Measurements from ENCODE around the gene AAGAB.
A peak's percentile ranks its signal among the peaks of the same experiment; 100 is the strongest.
"Not testable (repeated sequence)": the region's sequence is repeated elsewhere in the genome, so short reads cannot be mapped to it uniquely, and the experiment has no call there.

The AAGAB gene

DNA sequence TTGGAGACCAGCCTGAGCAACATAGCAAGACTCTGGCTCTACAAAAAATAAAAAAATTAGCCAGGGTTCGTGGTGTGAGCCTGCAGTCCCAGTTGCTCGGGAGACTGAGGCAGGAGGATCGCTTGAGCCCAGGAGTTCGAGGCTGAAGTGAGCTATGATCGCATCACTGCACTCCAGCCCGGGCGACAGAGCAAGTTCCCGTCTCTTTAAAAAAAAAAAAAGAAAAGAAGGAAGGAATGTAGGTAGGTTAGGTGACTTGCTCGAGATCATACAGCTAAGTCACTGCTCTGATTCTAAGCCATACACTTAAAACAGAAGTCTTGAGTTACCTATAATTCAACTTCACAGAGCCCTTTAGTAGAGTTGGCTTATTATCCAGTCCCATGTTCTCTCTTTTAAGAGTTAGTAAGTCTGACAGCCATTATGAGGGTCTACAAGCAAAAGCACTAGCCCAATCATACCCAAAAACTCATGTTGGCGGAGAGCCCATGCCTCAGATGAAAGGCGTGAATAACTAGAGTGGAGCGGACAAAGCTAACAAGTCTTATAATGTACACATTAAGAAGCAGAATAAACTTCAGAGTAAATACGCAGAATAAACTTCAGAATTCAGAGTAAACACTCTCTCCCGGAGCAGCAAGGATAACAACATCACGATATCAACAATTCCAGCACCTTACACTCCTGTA is 768 bp downstream of the AAGAB start:
- Histone ChIP-seq H3K4me1 (ENCODE audit: control insufficient read depth in 2 of 2, insufficient read depth in 2 of 2, low read length in 2 of 2) (peaks cover 8 to 9% of the 10 kb centered on the region in 2 donors), H3K9ac (ENCODE audit: low read depth in 1 of 2, low read length in 2 of 2) (peak overlapping the region; percentile 96), H3K4me3 (ENCODE audit: low read length in 2 of 2) (peak overlapping the region; percentile 98 to 99), H3K27ac (ENCODE audit: low read depth in 2 of 2, low read length in 2 of 2) (peak overlapping the region; percentile 83 to 89), H3K36me3 (ENCODE audit: control insufficient read depth in 2 of 2, insufficient read depth in 2 of 2, low read length in 2 of 2) (no peaks in the 10 kb centered on the region), H3K27me3 (ENCODE audit: control insufficient read depth in 2 of 2, insufficient read depth in 2 of 2, low read length in 2 of 2) (no peaks in the 10 kb centered on the region), H3K9me3 (ENCODE audit: control insufficient read depth in 2 of 2, low read length in 2 of 2) (no peaks in the 10 kb centered on the region)

DNA sequence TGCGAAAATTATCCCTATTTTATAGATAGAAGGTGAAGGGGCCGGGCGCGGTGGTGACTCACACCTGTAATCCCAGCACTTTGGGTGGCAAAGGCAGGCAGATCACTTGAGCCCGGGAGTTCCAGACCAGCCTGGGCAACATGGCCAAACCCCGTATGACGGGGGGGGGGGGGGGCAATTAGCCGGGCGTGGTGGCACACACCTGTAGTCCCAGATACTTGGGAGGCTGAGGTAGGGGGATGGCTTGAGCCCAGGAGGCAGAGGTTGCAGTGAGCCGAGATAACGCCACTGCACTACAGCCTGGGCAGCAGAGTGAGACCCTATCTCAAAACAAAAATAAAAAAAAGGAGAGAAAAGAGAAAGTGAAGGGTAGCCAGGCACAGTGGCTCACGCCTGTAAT is 1.4 kb downstream of the AAGAB start:
- H3K9ac ChIP-seq (ENCODE audit: low read depth in 1 of 2, low read length in 2 of 2) = peak overlapping the region in 1 of 2 donors; percentile 96
- H3K4me1 ChIP-seq (ENCODE audit: control insufficient read depth in 2 of 2, insufficient read depth in 2 of 2, low read length in 2 of 2) = peaks cover 8 to 9% of the 10 kb centered on the region in 2 donors
- H3K4me3 ChIP-seq (ENCODE audit: low read length in 2 of 2) = peak overlapping the region; percentile 98 to 99
- H3K36me3 ChIP-seq (ENCODE audit: control insufficient read depth in 2 of 2, insufficient read depth in 2 of 2, low read length in 2 of 2) = no peaks in the 10 kb centered on the region
- H3K27ac ChIP-seq (ENCODE audit: low read depth in 2 of 2, low read length in 2 of 2) = peak overlapping the region; percentile 83 to 89
- H3K9me3 ChIP-seq (ENCODE audit: control insufficient read depth in 2 of 2, low read length in 2 of 2) = no peaks in the 10 kb centered on the region
- H3K27me3 ChIP-seq (ENCODE audit: control insufficient read depth in 2 of 2, insufficient read depth in 2 of 2, low read length in 2 of 2) = no peaks in the 10 kb centered on the region

DNA sequence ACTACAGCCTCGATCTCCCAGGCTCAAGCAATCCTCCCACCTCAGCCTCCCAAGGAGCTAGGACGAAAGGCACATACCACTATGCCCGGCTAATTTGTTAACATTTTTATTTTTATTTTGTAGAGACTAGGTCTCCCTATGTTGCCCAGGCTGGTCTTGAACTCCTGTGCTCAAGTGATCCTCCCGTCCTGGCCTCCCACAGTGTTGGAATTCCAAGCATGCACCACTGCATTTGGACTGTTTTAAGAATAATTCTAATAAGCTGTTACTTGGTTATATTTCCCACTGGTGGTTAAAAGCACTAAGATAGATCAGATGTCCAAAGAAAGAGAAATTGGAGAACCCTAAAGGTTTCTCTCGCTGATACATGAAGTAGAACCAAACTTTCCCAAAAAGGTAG is 3.1 kb downstream of the AAGAB start:
- peaks cover 8 to 9% of the 10 kb centered on the region in 2 donors for H3K4me1 ChIP-seq (ENCODE audit: control insufficient read depth in 2 of 2, insufficient read depth in 2 of 2, low read length in 2 of 2)
- H3K27me3 ChIP-seq (ENCODE audit: control insufficient read depth in 2 of 2, insufficient read depth in 2 of 2, low read length in 2 of 2) = no peaks in the 10 kb centered on the region
- no peak overlapping the region for H3K9ac ChIP-seq (ENCODE audit: low read depth in 1 of 2, low read length in 2 of 2)
- no peaks in the 10 kb centered on the region for H3K36me3 ChIP-seq (ENCODE audit: control insufficient read depth in 2 of 2, insufficient read depth in 2 of 2, low read length in 2 of 2)
- no peak overlapping the region for H3K4me3 ChIP-seq (ENCODE audit: low read length in 2 of 2)
- H3K27ac ChIP-seq (ENCODE audit: low read depth in 2 of 2, low read length in 2 of 2) = no peak overlapping the region
- no peaks in the 10 kb centered on the region for H3K9me3 ChIP-seq (ENCODE audit: control insufficient read depth in 2 of 2, low read length in 2 of 2)

DNA sequence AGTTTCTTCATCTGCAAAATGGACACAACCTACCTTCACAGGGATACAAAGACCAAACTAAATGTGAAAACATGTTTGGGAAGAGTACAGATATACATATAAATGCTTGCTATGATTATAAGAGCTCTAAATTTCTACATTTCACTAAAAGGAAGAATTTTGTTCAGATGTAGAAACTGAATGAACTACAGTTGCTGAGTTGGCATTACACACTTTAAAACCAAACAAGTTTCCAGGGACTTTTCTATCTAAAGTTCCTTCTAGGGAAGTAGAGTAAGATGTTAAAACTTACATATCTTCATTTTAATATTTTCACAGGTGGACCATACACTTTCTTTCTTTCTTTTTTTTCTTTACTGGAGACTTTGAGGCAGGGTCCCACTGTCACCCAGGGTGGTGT is 4.6 kb downstream of the AAGAB start:
- no peaks in the 10 kb centered on the region for H3K9me3 ChIP-seq (ENCODE audit: control insufficient read depth in 2 of 2, low read length in 2 of 2)
- H3K36me3 ChIP-seq (ENCODE audit: control insufficient read depth in 2 of 2, insufficient read depth in 2 of 2, low read length in 2 of 2) = peaks cover 0 to 9% of the 10 kb centered on the region in 2 donors
- no peak overlapping the region for H3K9ac ChIP-seq (ENCODE audit: low read depth in 1 of 2, low read length in 2 of 2)
- no peak overlapping the region for H3K4me3 ChIP-seq (ENCODE audit: low read length in 2 of 2)
- peaks cover 8 to 9% of the 10 kb centered on the region in 2 donors for H3K4me1 ChIP-seq (ENCODE audit: control insufficient read depth in 2 of 2, insufficient read depth in 2 of 2, low read length in 2 of 2)
- no peaks in the 10 kb centered on the region for H3K27me3 ChIP-seq (ENCODE audit: control insufficient read depth in 2 of 2, insufficient read depth in 2 of 2, low read length in 2 of 2)
- H3K27ac ChIP-seq (ENCODE audit: low read depth in 2 of 2, low read length in 2 of 2) = no peak overlapping the region

DNA sequence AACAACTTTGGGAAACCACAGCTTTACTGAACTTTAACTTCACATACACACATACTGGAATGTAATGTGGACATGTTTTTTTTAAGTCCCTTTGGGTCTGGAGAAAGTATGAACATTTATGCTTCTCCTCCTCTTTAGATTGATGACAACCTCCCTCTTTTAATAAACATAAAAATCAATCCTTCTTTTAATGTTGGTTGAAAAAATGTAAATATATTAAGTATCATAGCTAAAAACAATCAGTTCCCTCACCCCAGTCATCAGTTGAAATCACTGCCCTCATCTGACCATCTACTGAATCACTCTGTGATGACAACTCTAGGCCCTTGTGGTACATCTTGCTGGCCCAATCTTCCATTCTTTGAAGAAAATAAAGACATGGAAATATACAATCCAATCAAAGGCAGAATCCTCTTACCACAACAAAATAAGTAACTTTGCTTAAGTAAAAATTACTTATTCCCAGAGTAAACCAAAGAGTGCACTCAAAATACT is 6.4 kb downstream of the AAGAB start:
- Histone ChIP-seq H3K4me1 (ENCODE audit: control insufficient read depth in 2 of 2, insufficient read depth in 2 of 2, low read length in 2 of 2) (peaks cover 0 to 4% of the 10 kb centered on the region in 2 donors), H3K27me3 (ENCODE audit: control insufficient read depth in 2 of 2, insufficient read depth in 2 of 2, low read length in 2 of 2) (no peaks in the 10 kb centered on the region), H3K9ac (ENCODE audit: low read depth in 1 of 2, low read length in 2 of 2) (no peak overlapping the region), H3K9me3 (ENCODE audit: control insufficient read depth in 2 of 2, low read length in 2 of 2) (no peaks in the 10 kb centered on the region), H3K4me3 (ENCODE audit: low read length in 2 of 2) (no peak overlapping the region), H3K27ac (ENCODE audit: low read depth in 2 of 2, low read length in 2 of 2) (no peak overlapping the region), H3K36me3 (ENCODE audit: control insufficient read depth in 2 of 2, insufficient read depth in 2 of 2, low read length in 2 of 2) (peaks cover 0 to 9% of the 10 kb centered on the region in 2 donors)

DNA sequence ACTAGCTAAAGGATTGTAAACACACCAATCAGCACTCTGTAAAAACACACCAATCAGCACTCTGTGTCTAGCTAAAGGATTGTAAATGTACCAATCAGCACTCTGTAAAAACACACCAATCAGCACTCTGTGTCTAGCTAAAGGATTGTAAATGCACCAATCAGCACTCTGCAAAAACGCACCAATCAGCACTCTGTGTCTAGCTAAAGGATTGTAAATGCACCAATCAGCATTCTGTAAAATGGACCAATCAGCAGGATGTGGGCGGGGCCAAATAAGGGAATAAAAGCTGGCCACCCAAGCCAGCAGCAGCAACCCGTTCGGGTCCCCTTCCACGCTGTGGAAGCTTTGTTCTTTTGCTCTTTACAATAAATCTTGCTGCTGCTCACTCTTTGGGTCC is 7.9 kb downstream of the AAGAB start:
- not testable (repeated sequence) for H3K9me3 ChIP-seq (ENCODE audit: control insufficient read depth in 2 of 2, low read length in 2 of 2); H3K4me3 ChIP-seq (ENCODE audit: low read length in 2 of 2); H3K4me1 ChIP-seq (ENCODE audit: control insufficient read depth in 2 of 2, insufficient read depth in 2 of 2, low read length in 2 of 2); H3K9ac ChIP-seq (ENCODE audit: low read depth in 1 of 2, low read length in 2 of 2); H3K36me3 ChIP-seq (ENCODE audit: control insufficient read depth in 2 of 2, insufficient read depth in 2 of 2, low read length in 2 of 2); H3K27me3 ChIP-seq (ENCODE audit: control insufficient read depth in 2 of 2, insufficient read depth in 2 of 2, low read length in 2 of 2); H3K27ac ChIP-seq (ENCODE audit: low read depth in 2 of 2, low read length in 2 of 2)

DNA sequence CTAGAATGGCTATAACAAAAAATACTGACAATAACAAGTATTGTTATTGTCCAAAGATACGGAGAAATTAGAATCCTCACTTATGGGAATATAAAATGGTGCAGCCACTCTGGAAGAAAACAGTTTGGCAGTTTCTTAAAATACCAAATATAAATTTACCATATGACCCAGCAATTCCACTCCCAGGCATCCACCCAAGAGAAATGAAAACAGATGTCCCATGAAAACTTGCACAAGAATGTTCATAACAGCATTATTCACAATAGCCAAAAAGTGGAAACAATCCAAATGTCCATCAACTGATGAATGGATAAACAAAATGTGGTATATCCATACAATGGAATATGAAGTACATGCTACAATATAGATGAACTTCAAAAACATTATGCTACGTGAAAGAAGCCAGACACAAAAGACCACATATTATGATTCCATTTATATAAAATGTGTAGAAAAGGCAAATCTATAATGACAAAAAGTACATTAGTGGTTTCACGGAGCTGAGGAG is 9.4 kb downstream of the AAGAB start:
- Histone ChIP-seq H3K27ac (ENCODE audit: low read depth in 2 of 2, low read length in 2 of 2) (no peak overlapping the region), H3K27me3 (ENCODE audit: control insufficient read depth in 2 of 2, insufficient read depth in 2 of 2, low read length in 2 of 2) (no peaks in the 10 kb centered on the region), H3K4me3 (ENCODE audit: low read length in 2 of 2) (no peak overlapping the region), H3K4me1 (ENCODE audit: control insufficient read depth in 2 of 2, insufficient read depth in 2 of 2, low read length in 2 of 2) (peaks cover 9 to 19% of the 10 kb centered on the region in 2 donors), H3K9ac (ENCODE audit: low read depth in 1 of 2, low read length in 2 of 2) (no peak overlapping the region), H3K36me3 (ENCODE audit: control insufficient read depth in 2 of 2, insufficient read depth in 2 of 2, low read length in 2 of 2) (peaks cover 0 to 9% of the 10 kb centered on the region in 2 donors), H3K9me3 (ENCODE audit: control insufficient read depth in 2 of 2, low read length in 2 of 2) (no peaks in the 10 kb centered on the region)

DNA sequence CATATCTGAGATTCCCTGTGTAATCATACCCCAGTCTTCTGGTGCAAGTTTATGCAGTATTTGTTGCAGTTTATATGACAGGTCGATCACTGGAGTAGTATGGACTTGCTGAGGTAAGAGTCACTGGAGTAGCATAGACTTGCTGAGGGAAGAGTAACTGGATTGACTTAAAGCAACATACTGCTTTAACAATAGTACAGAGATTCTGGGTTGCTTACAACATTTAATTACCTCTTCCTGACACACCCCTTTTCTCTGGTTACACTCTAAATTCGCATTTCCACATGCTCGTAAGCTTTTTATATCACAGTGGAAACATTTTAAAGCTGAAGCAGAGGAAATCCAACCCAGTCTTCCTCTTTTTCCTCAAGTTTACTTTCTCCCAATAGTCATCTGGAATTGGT is 11.8 kb downstream of the AAGAB start:
- peak overlapping the region in 1 of 2 donors; percentile 10 for H3K27ac ChIP-seq (ENCODE audit: low read depth in 2 of 2, low read length in 2 of 2)
- H3K27me3 ChIP-seq (ENCODE audit: control insufficient read depth in 2 of 2, insufficient read depth in 2 of 2, low read length in 2 of 2) = no peaks in the 10 kb centered on the region
- H3K9ac ChIP-seq (ENCODE audit: low read depth in 1 of 2, low read length in 2 of 2) = no peak overlapping the region
- H3K36me3 ChIP-seq (ENCODE audit: control insufficient read depth in 2 of 2, insufficient read depth in 2 of 2, low read length in 2 of 2) = peaks cover 0 to 9% of the 10 kb centered on the region in 2 donors
- peaks cover 9 to 22% of the 10 kb centered on the region in 2 donors for H3K4me1 ChIP-seq (ENCODE audit: control insufficient read depth in 2 of 2, insufficient read depth in 2 of 2, low read length in 2 of 2)
- H3K4me3 ChIP-seq (ENCODE audit: low read length in 2 of 2) = no peak overlapping the region
- no peaks in the 10 kb centered on the region for H3K9me3 ChIP-seq (ENCODE audit: control insufficient read depth in 2 of 2, low read length in 2 of 2)

DNA sequence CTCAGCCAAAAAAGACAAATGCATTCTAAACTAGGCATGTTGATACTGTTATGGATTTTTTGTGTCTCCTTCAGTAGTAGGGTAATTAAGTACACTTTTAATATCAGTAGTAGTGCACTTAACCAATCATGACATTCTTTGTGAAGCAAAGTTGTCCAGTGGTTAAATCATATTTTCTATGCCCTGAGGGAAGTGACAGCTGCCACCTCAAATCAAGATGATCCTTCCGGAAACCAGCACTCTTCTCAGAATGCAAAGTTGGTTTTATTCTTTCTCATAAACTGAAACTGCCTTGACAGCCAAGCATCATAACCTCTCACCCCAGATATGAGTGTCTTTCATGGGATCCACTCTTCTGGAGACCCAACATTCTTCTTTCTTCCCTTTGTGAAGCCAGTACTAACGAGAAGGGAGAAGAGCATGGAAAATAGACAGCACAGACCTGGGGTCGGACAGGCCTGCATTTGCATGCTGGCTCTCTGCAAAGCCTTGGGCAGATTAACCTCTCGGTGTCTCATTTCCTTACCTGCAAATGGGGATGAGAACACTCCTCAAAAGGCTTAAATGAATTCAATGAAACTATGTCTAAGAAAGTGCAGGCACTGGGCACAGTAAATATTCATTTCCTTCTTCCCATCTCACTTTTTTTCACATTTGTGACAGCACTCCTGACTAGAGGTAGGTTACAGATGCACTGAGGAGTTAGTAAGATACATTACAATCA is 13.2 kb downstream of the AAGAB start:
- Histone ChIP-seq H3K9me3 (ENCODE audit: control insufficient read depth in 2 of 2, low read length in 2 of 2) (no peaks in the 10 kb centered on the region), H3K27me3 (ENCODE audit: control insufficient read depth in 2 of 2, insufficient read depth in 2 of 2, low read length in 2 of 2) (no peaks in the 10 kb centered on the region), H3K4me1 (ENCODE audit: control insufficient read depth in 2 of 2, insufficient read depth in 2 of 2, low read length in 2 of 2) (peaks cover 9 to 22% of the 10 kb centered on the region in 2 donors), H3K4me3 (ENCODE audit: low read length in 2 of 2) (no peak overlapping the region), H3K27ac (ENCODE audit: low read depth in 2 of 2, low read length in 2 of 2) (peak overlapping the region in 1 of 2 donors; percentile 10), H3K36me3 (ENCODE audit: control insufficient read depth in 2 of 2, insufficient read depth in 2 of 2, low read length in 2 of 2) (peaks cover under 1 to 9% of the 10 kb centered on the region in 2 donors), H3K9ac (ENCODE audit: low read depth in 1 of 2, low read length in 2 of 2) (no peak overlapping the region)

Measured in mucosa of rectum (tissue), 2 donors.